NK-92 (cell line): ENCODE measurements around the gene MINDY3.
"Not testable (repeated sequence)": the region's sequence is repeated elsewhere in the genome, so short reads cannot be mapped to it uniquely, and the experiment has no call there.

Experiments
- DNase-seq: peaks from one replicate; lab custom pipeline; 2025; ENCODE audit not compliant: unreplicated experiment; lab: John Stamatoyannopoulos, UW

MINDY3 gene

GRCh38 chr10:15781381-15781960, 78.8 kb downstream of the MINDY3 start:
- DNase-seq = no peak

GRCh38 chr10:15780353-15781135, 79.8 kb downstream of the MINDY3 start:
- DNase-seq = no peak

- DNase-seq = no peak
Observed at GRCh38 chr10:15775513-15775912, 84.8 kb downstream of the MINDY3 start.

GRCh38 chr10:15774534-15774933, 85.8 kb downstream of the MINDY3 start:
- DNase-seq = not testable (repeated sequence)

GRCh38 chr10:15764892-15765454, 95.3 kb downstream of the MINDY3 start:
- DNase-seq = no peak

- no peak for DNase-seq
Observed at GRCh38 chr10:15763006-15763405, 97.3 kb downstream of the MINDY3 start.

GRCh38 chr10:15762239-15762638, 98.1 kb downstream of the MINDY3 start:
- not testable (repeated sequence) for DNase-seq

- not testable (repeated sequence) for DNase-seq
Observed at GRCh38 chr10:15761224-15761623, 99.1 kb downstream of the MINDY3 start.

GRCh38 chr10:15760681-15761080, 99.6 kb downstream of the MINDY3 start:
- DNase-seq = no peak

- DNase-seq = no peak
Observed at GRCh38 chr10:15759265-15759664, 101.0 kb downstream of the MINDY3 start.

GRCh38 chr10:15758618-15759017, 101.7 kb downstream of the MINDY3 start:
- DNase-seq = no peak

GRCh38 chr10:15754937-15755336, 105.4 kb downstream of the MINDY3 start:
- no peak for DNase-seq

- no peak for DNase-seq
Observed at GRCh38 chr10:15751046-15751445, 109.3 kb downstream of the MINDY3 start.

- DNase-seq = no peak
Observed at GRCh38 chr10:15748126-15748525, 112.2 kb downstream of the MINDY3 start.

GRCh38 chr10:15747632-15748031, 112.7 kb downstream of the MINDY3 start:
- DNase-seq = no peak

GRCh38 chr10:15745751-15746150, 114.6 kb downstream of the MINDY3 start:
- no peak for DNase-seq

- DNase-seq = no peak
Observed at GRCh38 chr10:15744217-15744865, 116.0 kb downstream of the MINDY3 start.

- no peak for DNase-seq
Observed at GRCh38 chr10:15743443-15743842, 116.9 kb downstream of the MINDY3 start.

- DNase-seq = no peak
Observed at GRCh38 chr10:15742836-15743235, 117.5 kb downstream of the MINDY3 start.

- DNase-seq = no peak
Observed at GRCh38 chr10:15742102-15742501, 118.2 kb downstream of the MINDY3 start.

- no peak for DNase-seq
Observed at GRCh38 chr10:15741581-15741980, 118.7 kb downstream of the MINDY3 start.

GRCh38 chr10:15740261-15740660, 120.0 kb downstream of the MINDY3 start:
- DNase-seq = no peak
